ENCODE measurements around the gene PHACTR1.
"Not testable (repeated sequence)": the region's sequence is repeated elsewhere in the genome, so short reads cannot be mapped to it uniquely, and the experiment has no call there.

Gene PHACTR1

GRCh38 chr6:12725263-12725662 is 8.7 kb downstream of the PHACTR1 start:
- H3K27ac ChIP-seq (replicated peaks), result no peak overlapping the region
- no peak for TF ChIP-seq CTCF (IDR thresholded peaks at IDR 0.05; ENCODE audit: insufficient read depth, low read length)
- no peak for TF ChIP-seq SPI1 (IDR thresholded peaks at IDR 0.05; ENCODE audit: borderline replicate concordance, low read depth)
- no peak for TF ChIP-seq GABPA (IDR thresholded peaks at IDR 0.05; ENCODE audit: low read depth)
- TF ChIP-seq POLR2AphosphoS5 (IDR thresholded peaks at IDR 0.05; ENCODE audit: low read depth), result no peak
- no peak for TF ChIP-seq REST (IDR thresholded peaks at IDR 0.05; ENCODE audit: insufficient replicate concordance, low read depth)
- peaks cover 3% of the 10 kb centered on the region for H3K27me3 ChIP-seq (ENCODE audit: insufficient read depth, poor library complexity, severe bottlenecking)
- no peak overlapping the region for H3K4me3 ChIP-seq (replicated peaks; ENCODE audit: insufficient read depth, low read length)
- DNase-seq (ENCODE audit: low read depth in 1 of 2, low spot score in 1 of 2), result no peak

GRCh38 chr6:12729467-12729866 is 12.9 kb downstream of the PHACTR1 start:
- H3K4me3 ChIP-seq (replicated peaks; ENCODE audit: insufficient read depth, low read length), result no peak overlapping the region
- peaks cover 3% of the 10 kb centered on the region for H3K27me3 ChIP-seq (ENCODE audit: insufficient read depth, poor library complexity, severe bottlenecking)
- DNase-seq (ENCODE audit: low read depth in 1 of 2, low spot score in 1 of 2), result no peak
- no peak for TF ChIP-seq REST (IDR thresholded peaks at IDR 0.05; ENCODE audit: insufficient replicate concordance, low read depth)
- no peak for TF ChIP-seq SPI1 (IDR thresholded peaks at IDR 0.05; ENCODE audit: borderline replicate concordance, low read depth)
- no peak overlapping the region for H3K27ac ChIP-seq (replicated peaks)

- H3K27ac ChIP-seq (replicated peaks); H3K4me3 ChIP-seq (replicated peaks; ENCODE audit: insufficient read depth, low read length); H3K27me3 ChIP-seq (ENCODE audit: insufficient read depth, poor library complexity, severe bottlenecking); DNase-seq (ENCODE audit: low read depth in 1 of 2, low spot score in 1 of 2): not testable (repeated sequence)
Measured at GRCh38 chr6:12730809-12731208, 14.2 kb downstream of the PHACTR1 start.

GRCh38 chr6:12733876-12734275 is 17.3 kb downstream of the PHACTR1 start:
- Histone ChIP-seq H3K4me3 (replicated peaks; ENCODE audit: insufficient read depth, low read length) (no peak overlapping the region), H3K27ac (replicated peaks) (no peak overlapping the region), H3K27me3 (ENCODE audit: insufficient read depth, poor library complexity, severe bottlenecking) (no peaks in the 10 kb centered on the region)
- TF ChIP-seq GABPA (IDR thresholded peaks at IDR 0.05; ENCODE audit: low read depth) (no peak), SPI1 (IDR thresholded peaks at IDR 0.05; ENCODE audit: borderline replicate concordance, low read depth) (no peak), REST (IDR thresholded peaks at IDR 0.05; ENCODE audit: insufficient replicate concordance, low read depth) (no peak), POLR2AphosphoS5 (IDR thresholded peaks at IDR 0.05; ENCODE audit: low read depth) (no peak), CTCF (IDR thresholded peaks at IDR 0.05; ENCODE audit: insufficient read depth, low read length) (no peak)
- DNase-seq (ENCODE audit: low read depth in 1 of 2, low spot score in 1 of 2), result no peak
